NCI-H2196 treated with DMSO at 0.1 percent for 48 hours (cell line): Measurements from ENCODE around the gene KCTD10.
"Not testable (repeated sequence)": the region's sequence is repeated elsewhere in the genome, so short reads cannot be mapped to it uniquely, and the experiment has no call there.

Experiments used
- DNase-seq: peaks from one replicate; lab custom pipeline; 2025; ENCODE audit not compliant: unreplicated experiment; lab: John Stamatoyannopoulos, UW

The KCTD10 gene

GRCh38 chr12:109422251-109422650 lies 54.8 kb downstream of the KCTD10 start:
- DNase-seq = no peak

DNA sequence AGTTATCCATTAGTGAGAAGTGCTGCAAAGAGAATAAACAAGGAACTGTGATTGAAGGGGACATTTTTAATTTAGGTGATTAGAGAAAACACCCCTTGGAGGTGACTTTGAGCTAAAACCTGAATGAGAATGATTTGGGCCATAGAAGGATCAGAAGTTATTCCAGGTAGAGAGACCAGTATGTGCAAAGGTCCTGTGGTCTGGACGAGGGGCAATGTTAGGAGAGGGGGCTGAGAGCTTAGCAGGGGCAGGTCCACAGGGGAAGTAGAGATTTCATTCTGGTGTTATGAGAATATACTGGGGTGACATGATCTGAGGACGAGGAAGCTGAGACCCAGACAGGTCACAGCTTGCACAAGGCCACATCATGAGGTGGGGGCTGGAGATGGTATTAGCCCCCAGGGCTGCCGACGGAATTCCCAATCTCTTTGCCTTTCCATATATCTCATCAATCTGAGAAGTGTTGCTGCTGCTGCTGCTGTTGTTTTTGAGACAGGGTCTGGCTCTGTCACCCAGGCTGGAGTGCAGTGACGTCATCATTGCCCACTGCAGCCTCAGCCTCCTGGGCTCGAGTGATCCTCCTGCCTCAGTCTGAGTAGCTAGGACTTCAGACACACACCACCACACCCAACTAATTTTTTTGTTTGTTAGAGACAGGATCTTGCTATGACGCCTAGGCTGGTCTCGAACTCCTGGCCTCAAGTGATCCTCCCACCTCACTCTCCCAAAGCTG lies 55.6 kb downstream of the KCTD10 start:
- no peak for DNase-seq

DNA sequence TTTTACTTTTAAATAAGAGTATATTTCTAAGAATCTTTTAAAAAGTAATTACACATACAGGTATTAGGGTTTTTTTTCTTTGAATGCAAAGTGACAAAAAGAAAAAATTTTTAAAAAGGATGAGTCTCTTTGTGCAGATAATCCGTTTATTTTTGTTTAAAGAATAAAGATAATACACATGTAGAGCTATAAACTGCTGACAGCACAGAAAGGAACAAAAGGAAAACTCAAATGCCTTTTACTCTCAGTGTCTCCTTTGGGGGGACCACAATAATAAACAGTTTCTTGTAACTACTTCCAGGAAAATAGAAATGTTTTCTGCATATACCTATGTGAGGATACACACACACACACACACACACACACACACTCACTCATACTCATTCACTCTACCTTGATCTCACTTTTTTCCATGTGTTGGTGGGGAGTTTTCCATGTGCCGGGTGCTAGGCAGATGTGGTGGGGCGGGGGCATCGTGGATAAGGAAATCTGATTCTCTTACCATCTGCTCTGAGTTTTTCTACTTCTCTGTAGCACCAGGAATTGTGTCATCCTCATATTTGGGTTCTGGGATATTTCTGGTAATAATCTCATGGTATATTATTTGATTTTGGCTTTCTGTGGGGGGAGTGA lies 58.1 kb downstream of the KCTD10 start:
- DNase-seq = no peak

GRCh38 chr12:109406147-109406546 lies 71.0 kb downstream of the KCTD10 start:
- DNase-seq = not testable (repeated sequence)

DNA sequence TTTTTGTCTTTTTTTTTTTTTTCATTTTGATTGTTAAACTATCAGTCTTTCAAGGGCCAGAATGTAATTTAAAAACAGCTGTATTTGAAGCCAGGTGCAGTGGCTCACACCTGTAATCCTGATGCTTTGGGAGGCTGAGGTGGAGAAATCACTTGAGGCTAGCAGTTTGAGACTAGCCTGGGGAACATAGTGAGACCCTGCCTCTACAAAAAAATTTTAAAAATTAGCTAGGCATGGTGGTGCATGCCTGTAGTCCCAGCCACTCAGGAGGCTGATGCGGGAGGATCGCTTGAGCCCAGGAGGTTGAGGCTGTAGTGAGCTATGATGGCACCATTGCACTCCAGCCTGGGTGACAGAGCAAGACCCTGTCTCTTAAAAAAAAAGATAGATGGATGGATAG lies 72.3 kb downstream of the KCTD10 start:
- not testable (repeated sequence) for DNase-seq
